Transverse colon (tissue), 4 donors: Measurements from ENCODE around the gene ADCY1.

Experiments used
- CTCF ChIP-seq, 5 experiments: fragments of 200-600 bp in 3 of 5; fragments of 450-650 bp in 2 of 5; sonication (generic) in 3 of 5; IDR thresholded peaks; 1 replicate in 2 of 5; 2 replicates in 3 of 5; pipeline ENCODE4 v1.5.1; 2016 to 2017; ENCODE audit warnings: antibody characterized with exemption in 5 of 5, inconsistent platforms in 3 of 5, mild to moderate bottlenecking in 2 of 5, moderate library complexity in 1 of 5
- EP300 ChIP-seq: sonication (generic); formaldehyde crosslinking; IDR thresholded peaks from one replicate; pipeline ENCODE4 v1.6.1; 2017; ENCODE audit warnings: antibody characterized with exemption, low read depth
- POLR2A ChIP-seq: fragments of 450-650 bp; IDR thresholded peaks from one replicate; pipeline ENCODE4 v1.6.1; 2016; ENCODE audit warnings: antibody characterized with exemption, mild to moderate bottlenecking, moderate library complexity
- POLR2AphosphoS5 ChIP-seq, 3 donors: sonication (generic); formaldehyde crosslinking; IDR thresholded peaks; one replicate each; pipeline ENCODE4 v1.6.1; 2016; ENCODE audit warnings: antibody characterized with exemption in 3 of 3

DNA sequence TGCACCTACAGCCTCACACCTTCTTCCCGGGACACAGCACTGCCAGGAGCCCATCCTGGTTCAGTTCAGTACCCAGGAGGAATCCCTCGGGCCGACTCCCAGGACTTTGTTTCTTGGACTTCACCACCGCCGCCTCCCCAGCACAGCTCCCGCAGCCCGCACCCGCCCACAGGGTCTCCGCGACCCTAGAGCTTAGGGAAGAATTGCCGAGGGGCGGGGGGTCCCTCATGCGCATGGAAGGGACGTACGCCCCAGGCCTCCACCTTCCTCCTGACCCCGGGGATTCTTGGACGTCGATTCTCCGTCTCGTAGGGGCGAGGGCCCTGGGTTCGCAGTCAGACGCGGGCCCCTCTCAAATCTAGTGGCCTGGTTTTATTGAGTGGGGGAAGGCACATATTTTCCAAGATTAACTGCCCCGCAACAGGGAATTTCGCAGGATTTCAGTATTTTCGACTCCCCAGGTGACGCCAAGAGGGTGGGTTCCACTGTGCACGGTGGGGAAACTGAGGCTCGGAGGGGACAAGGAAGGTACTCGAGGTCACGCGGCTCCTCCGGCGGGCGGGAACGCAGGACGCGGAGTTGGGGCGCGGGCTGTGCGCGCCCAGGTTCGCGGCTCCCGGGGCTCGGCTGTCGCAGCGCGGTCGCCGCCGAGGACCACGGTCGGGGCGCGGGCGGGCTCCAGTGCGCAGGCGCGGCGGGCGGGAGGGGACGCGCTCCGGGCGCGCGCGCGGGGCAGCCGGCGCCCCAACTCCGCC lies at the start of gene ADCY1:
- TF ChIP-seq CTCF (IDR thresholded peaks at IDR 0.05) (no peak), POLR2AphosphoS5 (IDR thresholded peaks at IDR 0.05) (no peak), POLR2A (no peak), EP300 (no peak)
